SW480 (cell line): ENCODE measurements around the gene SCAPER.
"Not testable (repeated sequence)": the region's sequence is repeated elsewhere in the genome, so short reads cannot be mapped to it uniquely, and the experiment has no call there.

Experiments used
- DNase-seq: peaks from one replicate; pipeline ENCODE4 v3.0.0-alpha.2; 2016; ENCODE audit warnings: low spot score

The SCAPER gene

GRCh38 chr15:76572983-76573314 is 332.2 kb downstream of the SCAPER start:
- DNase-seq: no peak

GRCh38 chr15:76566276-76566675 is 338.9 kb downstream of the SCAPER start:
- DNase-seq: no peak

GRCh38 chr15:76565366-76565765 is 339.8 kb downstream of the SCAPER start:
- DNase-seq: no peak

GRCh38 chr15:76555247-76555646 is 349.9 kb downstream of the SCAPER start:
- DNase-seq: no peak

GRCh38 chr15:76553564-76553963 is 351.6 kb downstream of the SCAPER start:
- DNase-seq: no peak

- no peak for DNase-seq
These were observed 352.0 kb downstream of the SCAPER start for GRCh38 chr15:76553102-76553501.

GRCh38 chr15:76546805-76547204 is 358.3 kb downstream of the SCAPER start:
- DNase-seq: no peak

GRCh38 chr15:76533995-76534394 is 371.1 kb downstream of the SCAPER start:
- DNase-seq: no peak

GRCh38 chr15:76533060-76533820 is 371.9 kb downstream of the SCAPER start:
- DNase-seq: no peak

GRCh38 chr15:76529911-76530310 is 375.2 kb downstream of the SCAPER start:
- DNase-seq: no peak

GRCh38 chr15:76526111-76526510 is 379.0 kb downstream of the SCAPER start:
- DNase-seq: no peak

GRCh38 chr15:76517910-76518309 is 387.2 kb downstream of the SCAPER start:
- DNase-seq: no peak

- DNase-seq: peak; percentile 2
These were observed 390.9 kb downstream of the SCAPER start for GRCh38 chr15:76514282-76514681.

GRCh38 chr15:76512971-76513370 is 392.2 kb downstream of the SCAPER start:
- DNase-seq: no peak

GRCh38 chr15:76510663-76511062 is 394.5 kb downstream of the SCAPER start:
- DNase-seq: not testable (repeated sequence)

GRCh38 chr15:76503804-76504203 is 401.3 kb downstream of the SCAPER start:
- DNase-seq: no peak

- no peak for DNase-seq
These were observed 402.0 kb downstream of the SCAPER start for GRCh38 chr15:76503121-76503520.

- DNase-seq: no peak
These were observed 402.5 kb downstream of the SCAPER start for GRCh38 chr15:76502678-76503077.

GRCh38 chr15:76502185-76502584 is 403.0 kb downstream of the SCAPER start:
- DNase-seq: not testable (repeated sequence)

- DNase-seq: no peak
These were observed 403.4 kb downstream of the SCAPER start for GRCh38 chr15:76501726-76502125.

- DNase-seq: no peak
These were observed 404.1 kb downstream of the SCAPER start for GRCh38 chr15:76501011-76501410.

GRCh38 chr15:76495487-76495886 is 409.7 kb downstream of the SCAPER start:
- peak; percentile 9 for DNase-seq

GRCh38 chr15:76492538-76492937 is 412.6 kb downstream of the SCAPER start:
- DNase-seq: no peak

GRCh38 chr15:76483752-76484151 is 421.4 kb downstream of the SCAPER start:
- DNase-seq: no peak
